GM12872 (cell line): ENCODE results near the gene USHBP1.
A peak's percentile ranks its signal among the peaks of the same experiment; 100 is the strongest.

Experiments
- CTCF ChIP-seq: IDR thresholded peaks from 3 replicates; pipeline ENCODE4 v1.5.1; 2011; ENCODE audit warnings: low read depth, mild to moderate bottlenecking, low read length, moderate library complexity; ENCODE audit not compliant: insufficient read depth

Gene USHBP1

GRCh38 chr19:17263712-17264640, 569 bp downstream of the USHBP1 start:
- no peak for TF ChIP-seq CTCF

- no peak for TF ChIP-seq CTCF
Observed at GRCh38 chr19:17262557-17262956, 2.0 kb downstream of the USHBP1 start.

GRCh38 chr19:17260842-17261325, 3.7 kb downstream of the USHBP1 start:
- peak; percentile 99 for TF ChIP-seq CTCF

GRCh38 chr19:17259934-17260333, 4.6 kb downstream of the USHBP1 start:
- no peak for TF ChIP-seq CTCF

- no peak for TF ChIP-seq CTCF
Observed at GRCh38 chr19:17259118-17259780, 5.3 kb downstream of the USHBP1 start.

GRCh38 chr19:17256130-17256529, 8.4 kb downstream of the USHBP1 start:
- no peak for TF ChIP-seq CTCF

GRCh38 chr19:17255150-17255621, 9.4 kb downstream of the USHBP1 start:
- TF ChIP-seq CTCF: no peak
